Activated effector memory CD4-positive, alpha-beta T cell treated with Interleukin-2 at 50 U/mL for 16 hours (primary cell): ENCODE measurements around the gene UBE3C.
"Not testable (repeated sequence)": the region's sequence is repeated elsewhere in the genome, so short reads cannot be mapped to it uniquely, and the experiment has no call there.

ENCODE experiments used
- DNase-seq: peaks from one replicate; pipeline ENCODE4 v3.0.0-alpha.2; 2020

The UBE3C gene

DNA sequence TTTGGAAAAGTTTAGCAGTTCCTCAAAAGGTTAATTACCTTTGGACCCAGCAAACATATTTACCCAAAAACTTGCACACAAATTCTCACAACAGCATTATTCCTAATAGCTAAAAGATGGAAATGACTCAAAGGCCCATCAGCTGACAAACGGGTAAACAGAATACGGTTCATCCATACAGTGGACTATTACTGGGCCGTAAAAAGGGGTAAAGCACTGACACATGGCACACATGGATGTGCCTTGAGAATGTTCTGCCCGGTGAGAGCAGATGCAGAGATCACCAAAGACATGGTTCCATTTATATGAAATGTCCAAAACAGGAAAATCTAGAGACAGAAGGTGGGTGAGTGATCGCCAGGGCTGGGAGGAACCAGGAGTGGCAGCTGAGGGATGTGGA is 102.9 kb downstream of the UBE3C start:
- DNase-seq: no peak

DNA sequence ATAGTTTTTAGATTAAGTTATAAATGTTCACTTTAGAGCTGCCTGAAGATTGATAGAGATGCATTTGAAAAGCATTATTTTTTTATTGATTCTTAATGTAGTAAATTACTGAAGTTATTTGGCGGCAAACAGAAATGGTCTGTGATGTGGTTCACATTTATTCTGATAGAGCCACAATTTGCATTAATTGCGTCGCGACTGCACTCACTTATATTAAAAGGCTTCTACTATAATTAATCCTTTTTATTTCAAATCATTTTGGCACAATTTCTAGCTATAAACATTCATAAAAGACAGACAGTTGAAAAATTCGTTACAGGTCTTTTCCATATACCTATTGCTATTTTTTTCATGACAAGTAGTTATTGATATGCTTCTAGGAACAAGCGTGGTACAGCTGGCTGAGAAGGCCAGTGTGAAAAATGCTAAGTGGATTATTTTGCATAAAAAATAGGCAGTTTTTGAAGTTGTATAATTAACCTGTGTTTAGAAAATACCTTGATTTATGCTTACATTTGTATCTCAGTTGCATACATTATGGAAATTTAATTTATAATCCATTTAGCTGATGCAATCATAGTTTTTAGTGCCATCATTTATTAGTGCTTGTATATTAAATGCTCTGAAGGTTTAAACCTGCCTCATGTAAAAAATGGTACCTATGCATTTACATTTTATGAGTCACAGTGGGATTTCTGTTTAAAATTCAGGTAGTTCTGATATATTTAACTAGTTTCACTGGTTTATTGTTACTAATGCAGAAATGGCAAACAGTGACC is 106.0 kb downstream of the UBE3C start:
- DNase-seq: no peak

DNA sequence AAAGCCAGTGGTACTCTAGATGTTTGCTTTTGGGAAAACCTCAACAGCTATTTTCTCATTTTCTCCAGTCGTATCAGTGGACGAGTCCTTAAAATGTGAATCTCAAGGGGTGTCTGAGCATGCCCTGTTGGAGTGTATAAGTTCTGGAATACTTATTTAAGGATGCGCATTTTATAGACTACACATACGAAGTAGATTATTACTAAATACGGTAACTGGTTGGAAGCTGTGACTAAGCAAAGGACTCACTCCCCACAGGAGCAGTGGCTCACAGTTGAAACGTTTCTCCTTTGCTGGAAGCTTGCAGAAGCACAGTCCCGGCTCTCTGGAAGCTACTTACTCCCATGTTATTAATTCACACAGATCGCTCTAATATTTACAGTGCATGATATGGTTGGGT is 107.3 kb downstream of the UBE3C start:
- DNase-seq: no peak

- DNase-seq: no peak
These were observed 109.9 kb downstream of the UBE3C start for GRCh38 chr7:157248659-157249058.

- peak; percentile 8 for DNase-seq
These were observed 112.0 kb downstream of the UBE3C start for GRCh38 chr7:157250605-157251228.

- not testable (repeated sequence) for DNase-seq
These were observed 113.1 kb downstream of the UBE3C start for GRCh38 chr7:157251817-157252216.

GRCh38 chr7:157253850-157254249 is 115.1 kb downstream of the UBE3C start:
- DNase-seq: no peak

GRCh38 chr7:157254781-157255180 is 116.1 kb downstream of the UBE3C start:
- not testable (repeated sequence) for DNase-seq

DNA sequence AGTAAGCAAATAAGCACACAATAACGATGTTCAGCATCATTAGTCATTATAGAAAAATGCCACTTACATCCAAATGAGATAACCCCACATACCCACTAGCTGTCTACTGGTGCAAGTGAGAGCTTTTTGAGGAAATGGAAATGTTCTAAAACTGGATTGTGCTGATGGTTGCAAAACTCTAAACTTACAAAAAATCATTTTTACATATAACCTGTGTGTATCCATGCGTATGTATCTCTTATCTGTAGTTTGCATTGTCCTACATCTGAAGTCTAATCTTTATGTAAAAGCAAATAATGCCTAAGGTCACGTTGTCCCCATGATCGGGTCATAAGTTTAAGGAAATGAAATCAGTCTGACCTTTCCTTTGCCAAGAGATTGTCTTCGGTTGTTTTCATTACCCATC is 116.5 kb downstream of the UBE3C start:
- DNase-seq: no peak

GRCh38 chr7:157263156-157263555 is 124.4 kb downstream of the UBE3C start:
- DNase-seq: no peak

DNA sequence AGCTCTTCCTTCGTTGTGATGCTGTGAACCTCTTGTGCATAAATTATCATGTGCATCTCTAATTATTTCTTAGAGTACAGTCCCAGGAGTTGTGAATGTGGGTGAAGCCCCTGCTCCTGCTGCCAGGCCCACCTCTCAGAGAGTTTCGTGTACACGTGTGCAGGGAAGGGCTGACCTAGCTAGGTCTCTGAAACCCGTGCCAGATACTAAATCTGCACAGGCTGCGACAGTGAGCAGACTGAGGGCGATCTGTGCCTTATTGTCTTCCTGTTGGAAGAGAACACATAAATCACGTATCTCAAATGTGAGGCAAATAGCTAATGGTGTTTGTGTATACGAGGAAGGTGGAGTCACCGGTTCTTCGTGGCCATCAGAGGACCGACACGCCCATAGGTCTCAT is 126.3 kb downstream of the UBE3C start:
- DNase-seq: no peak

DNA sequence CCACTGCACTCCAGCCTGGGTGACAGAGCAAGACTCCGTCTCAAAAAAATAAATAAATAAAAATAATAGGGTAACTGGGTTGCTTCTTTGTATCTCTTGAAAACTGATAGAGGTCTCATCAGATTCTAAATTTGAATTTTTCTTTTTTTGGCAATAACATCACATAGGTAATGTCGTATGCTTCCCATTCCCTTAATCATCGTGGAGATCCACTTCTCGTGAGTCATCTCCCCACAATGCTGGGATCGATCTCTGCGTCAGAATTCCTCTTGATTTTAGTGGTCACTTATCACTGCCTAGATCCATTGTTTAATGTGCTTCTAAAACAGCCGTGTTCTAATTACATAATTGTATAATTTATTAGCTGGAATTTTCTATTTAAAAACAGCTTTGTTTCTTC is 127.5 kb downstream of the UBE3C start:
- no peak for DNase-seq

DNA sequence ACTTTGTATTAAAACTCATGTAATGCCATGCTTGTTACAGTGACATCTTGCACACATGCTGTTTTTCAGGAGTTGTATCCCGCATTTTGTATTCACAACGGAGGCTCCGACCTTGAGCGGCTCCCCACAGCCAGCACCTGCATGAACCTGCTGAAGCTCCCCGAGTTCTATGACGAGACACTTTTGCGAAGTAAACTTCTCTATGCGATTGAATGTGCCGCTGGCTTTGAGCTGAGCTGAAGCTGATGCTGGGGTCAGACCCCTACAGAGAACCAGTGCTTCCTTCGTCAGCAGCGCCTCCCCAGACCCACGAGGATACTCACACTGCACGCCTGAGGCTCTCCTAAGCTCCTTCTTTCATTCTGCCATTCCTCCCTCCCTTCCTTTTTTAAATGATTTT is 128.8 kb downstream of the UBE3C start:
- no peak for DNase-seq

- no peak for DNase-seq
These were observed 129.2 kb downstream of the UBE3C start for GRCh38 chr7:157267956-157268355.

- no peak for DNase-seq
These were observed 129.8 kb downstream of the UBE3C start for GRCh38 chr7:157268540-157268939.

GRCh38 chr7:157269341-157270059 is 130.8 kb downstream of the UBE3C start:
- DNase-seq: no peak

DNA sequence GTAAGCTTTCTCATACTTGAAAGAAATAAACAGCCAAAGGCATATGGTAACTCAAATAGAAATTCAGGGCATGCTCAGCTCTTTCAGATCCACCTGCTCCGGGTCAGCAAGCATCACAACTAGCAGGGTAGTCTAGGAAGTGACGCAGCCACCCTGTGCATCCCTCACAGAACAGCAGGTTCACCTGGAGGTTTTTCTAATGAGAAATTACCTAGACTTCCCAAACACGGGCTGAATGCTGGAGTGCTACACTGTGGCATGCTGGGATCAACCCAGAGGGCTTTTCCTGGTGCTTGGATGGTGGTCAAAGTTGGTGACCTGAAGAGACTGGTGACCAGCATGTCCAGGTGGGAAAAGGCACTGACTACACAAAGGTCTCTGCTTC is 131.3 kb downstream of the UBE3C start:
- DNase-seq: no peak

GRCh38 chr7:157271315-157271990 is 132.7 kb downstream of the UBE3C start:
- no peak for DNase-seq

GRCh38 chr7:157271991-157272324 is 133.2 kb downstream of the UBE3C start:
- no peak for DNase-seq

GRCh38 chr7:157272351-157273207 is 133.9 kb downstream of the UBE3C start:
- DNase-seq: no peak

DNA sequence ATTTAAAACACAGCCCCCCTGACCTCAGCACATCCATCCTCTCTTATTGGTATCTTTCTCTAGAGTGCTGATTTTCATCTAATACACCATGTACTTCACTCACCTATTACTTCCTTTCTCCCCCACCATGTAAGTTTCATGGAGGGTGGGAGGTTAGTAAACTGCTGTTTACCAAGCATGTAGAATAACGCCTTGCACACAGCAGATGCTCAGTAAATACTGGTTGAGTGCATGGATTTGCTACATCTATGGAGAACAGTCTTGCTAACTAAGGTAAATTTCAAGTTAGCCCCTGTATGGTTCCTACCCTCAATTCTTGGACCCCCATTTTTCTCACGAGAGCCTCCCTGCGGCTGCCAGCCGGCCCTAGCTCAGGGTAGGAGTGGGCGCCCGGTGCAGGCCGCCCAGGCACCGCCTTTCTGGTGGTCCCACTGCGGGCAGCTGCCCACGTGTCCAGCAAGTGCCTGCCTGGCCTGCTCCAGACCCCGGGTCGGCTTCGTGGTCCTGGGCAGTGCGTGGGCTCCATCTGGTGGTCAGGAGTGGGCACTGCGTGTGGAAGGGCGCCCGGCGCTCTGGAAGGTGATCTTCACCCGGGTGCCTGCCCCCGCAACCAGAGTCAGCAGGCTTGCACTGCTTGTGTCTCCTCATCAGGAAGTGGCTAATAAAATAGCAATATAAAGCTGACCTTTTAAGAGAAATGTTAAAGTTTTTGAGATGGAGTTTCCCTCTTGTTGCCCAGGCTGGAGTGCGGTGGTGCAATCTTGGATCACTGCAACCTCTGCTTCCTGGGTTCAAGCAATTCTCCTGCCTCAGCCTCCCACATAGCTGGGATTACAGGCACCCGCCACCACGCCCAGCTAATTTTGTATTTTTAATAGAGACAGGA is 134.7 kb downstream of the UBE3C start:
- DNase-seq: peak; percentile 42
